ENCODE results near the gene GULP1. TPM values are rescaled to one million over a fixed set of nuclear protein-coding genes. Genes with fewer than 3 reads are reported as not detected.

The GULP1 gene
- total and polyA plus RNA-seq, 10 of the 15 experiments (the other 5 are each of a cell fraction or from before 2014, with no cell fraction given): 0.02 to 1.3 (median 0.15) TPM; not detected in 5

DNA sequence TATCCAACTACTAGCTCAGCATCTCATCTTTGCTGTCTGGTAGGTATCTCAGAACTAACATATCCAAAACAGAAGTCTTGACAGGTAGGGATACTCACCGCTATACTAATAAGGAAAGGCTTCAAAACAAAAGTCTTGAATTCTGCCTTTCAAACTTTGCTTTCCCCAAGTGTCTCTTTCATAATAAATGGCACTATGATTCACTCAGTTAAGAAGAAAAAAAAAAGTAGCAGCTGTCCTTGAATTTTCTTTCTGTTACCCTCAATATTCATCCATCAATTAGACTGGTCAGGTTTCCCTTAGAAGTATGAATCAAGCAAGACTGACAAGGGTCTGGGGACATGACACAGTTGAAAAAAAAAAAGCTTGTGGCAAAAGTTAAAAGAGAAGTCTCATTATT is 175.1 kb downstream of the GULP1 start:
- intact Hi-C loops (cut with micrococcal nuclease; ENCODE audit: unreplicated experiment): no loop called here
- SMC1A ChIA-PET (ENCODE audit: uncharacterized antibody, unreplicated experiment): interaction anchor here (2.0 kb wide), 1 partner anchor 10 kb away, joined by 5 read pairs; no protein-coding TSS in a partner anchor
- no peak overlapping the region for H3K4me3 ChIP-seq
- no peak overlapping the region for H3K9ac ChIP-seq (ENCODE audit: control insufficient read depth, insufficient read depth, low read length)
- H3K4me1 ChIP-seq (ENCODE audit: control insufficient read depth, insufficient read depth, low read length): no peaks in the 10 kb centered on the region
- no peak for TF ChIP-seq JUND (IDR thresholded peaks at IDR 0.05; ENCODE audit: low read depth, low read length)
- TF ChIP-seq, protein P1, sequence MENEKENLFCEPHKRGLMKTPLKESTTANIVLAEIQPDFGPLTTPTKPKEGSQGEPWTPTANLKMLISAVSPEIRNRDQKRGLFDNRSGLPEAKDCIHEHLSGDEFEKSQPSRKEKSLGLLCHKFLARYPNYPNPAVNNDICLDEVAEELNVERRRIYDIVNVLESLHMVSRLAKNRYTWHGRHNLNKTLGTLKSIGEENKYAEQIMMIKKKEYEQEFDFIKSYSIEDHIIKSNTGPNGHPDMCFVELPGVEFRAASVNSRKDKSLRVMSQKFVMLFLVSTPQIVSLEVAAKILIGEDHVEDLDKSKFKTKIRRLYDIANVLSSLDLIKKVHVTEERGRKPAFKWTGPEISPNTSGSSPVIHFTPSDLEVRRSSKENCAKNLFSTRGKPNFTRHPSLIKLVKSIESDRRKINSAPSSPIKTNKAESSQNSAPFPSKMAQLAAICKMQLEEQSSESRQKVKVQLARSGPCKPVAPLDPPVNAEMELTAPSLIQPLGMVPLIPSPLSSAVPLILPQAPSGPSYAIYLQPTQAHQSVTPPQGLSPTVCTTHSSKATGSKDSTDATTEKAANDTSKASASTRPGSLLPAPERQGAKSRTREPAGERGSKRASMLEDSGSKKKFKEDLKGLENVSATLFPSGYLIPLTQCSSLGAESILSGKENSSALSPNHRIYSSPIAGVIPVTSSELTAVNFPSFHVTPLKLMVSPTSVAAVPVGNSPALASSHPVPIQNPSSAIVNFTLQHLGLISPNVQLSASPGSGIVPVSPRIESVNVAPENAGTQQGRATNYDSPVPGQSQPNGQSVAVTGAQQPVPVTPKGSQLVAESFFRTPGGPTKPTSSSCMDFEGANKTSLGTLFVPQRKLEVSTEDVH (IDR thresholded peaks at IDR 0.05; ENCODE audit: low read depth, partially characterized antibody): no peak
- no peak for TF ChIP-seq ATF3 (IDR thresholded peaks at IDR 0.05; ENCODE audit: borderline replicate concordance, extremely low read depth, low read depth, low read length)
- TF ChIP-seq TCF7 (IDR thresholded peaks at IDR 0.05; ENCODE audit: borderline replicate concordance): no peak
- TF ChIP-seq ATF7 (IDR thresholded peaks at IDR 0.05; ENCODE audit: low read depth): no peak
- ATAC-seq (no peak), FAIRE-seq (no peak), DNase-seq (ENCODE audit: low read depth, low spot score) (no peak)
- CTCF ChIA-PET: interaction anchor here (2.1 kb wide), 1 partner anchor 8 kb away, joined by 7 read pairs; no protein-coding TSS in a partner anchor
- no peaks in the 10 kb centered on the region for H3K27me3 ChIP-seq (replicated peaks in 1 of 2; ENCODE audit: control insufficient read depth in 2 of 2, insufficient read depth in 2 of 2, low read length in 1 of 2)
- RAD21 ChIA-PET (ENCODE audit: unreplicated experiment): no interaction called here
- in situ Hi-C loops (cut with MboI): no loop called here
- no peak overlapping the region for H3K27ac ChIP-seq (ENCODE audit: control insufficient read depth, insufficient read depth)
- no peak overlapping the region for H3K4me2 ChIP-seq (ENCODE audit: control insufficient read depth, insufficient read depth)
- BruUV-seq (replicated peaks): no TSS peak
- no peak overlapping the region for H2AFZ ChIP-seq (ENCODE audit: control insufficient read depth, low read depth, low read length)
- 47% methylated on average over 1 of the region's 1 CpG for WGBS (ENCODE audit: insufficient coverage, insufficient replicate concordance, low lambda C conversion rate, missing lambda C conversion rate)
- H3K9me3 ChIP-seq (replicated peaks; ENCODE audit: control insufficient read depth, insufficient read depth, low read length): no peaks in the 10 kb centered on the region
- POLR2A ChIA-PET: no interaction called here
- H4K20me1 ChIP-seq (ENCODE audit: control insufficient read depth, insufficient read depth): no peaks in the 10 kb centered on the region
- H3K36me3 ChIP-seq (ENCODE audit: control insufficient read depth in 2 of 2, insufficient read depth in 2 of 2, low read length in 1 of 2): no peaks in the 10 kb centered on the region
- H3K79me2 ChIP-seq (ENCODE audit: control insufficient read depth, insufficient read depth, low read length): no peaks in the 10 kb centered on the region
